ENCODE measurements around the gene CTDSPL.

- TF ChIP-seq ZNF549 (CRISPR knock-in tag; IDR thresholded peaks at IDR 0.05) (no peak), JUN (CRISPR knock-in tag; IDR thresholded peaks at IDR 0.05) (no peak), SIN3A (IDR thresholded peaks at IDR 0.05; ENCODE audit: borderline replicate concordance, low read depth, low read length) (no peak), ZNF263 (CRISPR knock-in tag; IDR thresholded peaks at IDR 0.05) (no peak), CTCF (CRISPR knock-in tag; IDR thresholded peaks at IDR 0.05) (no peak), U2AF2 (IDR thresholded peaks at IDR 0.05; ENCODE audit: low read depth, low read length) (no peak), CSRNP1 (CRISPR knock-in tag; IDR thresholded peaks at IDR 0.05) (no peak), ZBTB7A (CRISPR knock-in tag; IDR thresholded peaks at IDR 0.05) (no peak), ZNF639 (CRISPR knock-in tag; conservative IDR thresholded peaks at IDR 0.05) (no peak)
- TF ChIP-seq, protein P1, sequence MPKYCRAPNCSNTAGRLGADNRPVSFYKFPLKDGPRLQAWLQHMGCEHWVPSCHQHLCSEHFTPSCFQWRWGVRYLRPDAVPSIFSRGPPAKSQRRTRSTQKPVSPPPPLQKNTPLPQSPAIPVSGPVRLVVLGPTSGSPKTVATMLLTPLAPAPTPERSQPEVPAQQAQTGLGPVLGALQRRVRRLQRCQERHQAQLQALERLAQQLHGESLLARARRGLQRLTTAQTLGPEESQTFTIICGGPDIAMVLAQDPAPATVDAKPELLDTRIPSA (CRISPR knock-in tag; IDR thresholded peaks at IDR 0.05; ENCODE audit: borderline replicate concordance) = no peak
- TF ChIP-seq, protein P2, sequence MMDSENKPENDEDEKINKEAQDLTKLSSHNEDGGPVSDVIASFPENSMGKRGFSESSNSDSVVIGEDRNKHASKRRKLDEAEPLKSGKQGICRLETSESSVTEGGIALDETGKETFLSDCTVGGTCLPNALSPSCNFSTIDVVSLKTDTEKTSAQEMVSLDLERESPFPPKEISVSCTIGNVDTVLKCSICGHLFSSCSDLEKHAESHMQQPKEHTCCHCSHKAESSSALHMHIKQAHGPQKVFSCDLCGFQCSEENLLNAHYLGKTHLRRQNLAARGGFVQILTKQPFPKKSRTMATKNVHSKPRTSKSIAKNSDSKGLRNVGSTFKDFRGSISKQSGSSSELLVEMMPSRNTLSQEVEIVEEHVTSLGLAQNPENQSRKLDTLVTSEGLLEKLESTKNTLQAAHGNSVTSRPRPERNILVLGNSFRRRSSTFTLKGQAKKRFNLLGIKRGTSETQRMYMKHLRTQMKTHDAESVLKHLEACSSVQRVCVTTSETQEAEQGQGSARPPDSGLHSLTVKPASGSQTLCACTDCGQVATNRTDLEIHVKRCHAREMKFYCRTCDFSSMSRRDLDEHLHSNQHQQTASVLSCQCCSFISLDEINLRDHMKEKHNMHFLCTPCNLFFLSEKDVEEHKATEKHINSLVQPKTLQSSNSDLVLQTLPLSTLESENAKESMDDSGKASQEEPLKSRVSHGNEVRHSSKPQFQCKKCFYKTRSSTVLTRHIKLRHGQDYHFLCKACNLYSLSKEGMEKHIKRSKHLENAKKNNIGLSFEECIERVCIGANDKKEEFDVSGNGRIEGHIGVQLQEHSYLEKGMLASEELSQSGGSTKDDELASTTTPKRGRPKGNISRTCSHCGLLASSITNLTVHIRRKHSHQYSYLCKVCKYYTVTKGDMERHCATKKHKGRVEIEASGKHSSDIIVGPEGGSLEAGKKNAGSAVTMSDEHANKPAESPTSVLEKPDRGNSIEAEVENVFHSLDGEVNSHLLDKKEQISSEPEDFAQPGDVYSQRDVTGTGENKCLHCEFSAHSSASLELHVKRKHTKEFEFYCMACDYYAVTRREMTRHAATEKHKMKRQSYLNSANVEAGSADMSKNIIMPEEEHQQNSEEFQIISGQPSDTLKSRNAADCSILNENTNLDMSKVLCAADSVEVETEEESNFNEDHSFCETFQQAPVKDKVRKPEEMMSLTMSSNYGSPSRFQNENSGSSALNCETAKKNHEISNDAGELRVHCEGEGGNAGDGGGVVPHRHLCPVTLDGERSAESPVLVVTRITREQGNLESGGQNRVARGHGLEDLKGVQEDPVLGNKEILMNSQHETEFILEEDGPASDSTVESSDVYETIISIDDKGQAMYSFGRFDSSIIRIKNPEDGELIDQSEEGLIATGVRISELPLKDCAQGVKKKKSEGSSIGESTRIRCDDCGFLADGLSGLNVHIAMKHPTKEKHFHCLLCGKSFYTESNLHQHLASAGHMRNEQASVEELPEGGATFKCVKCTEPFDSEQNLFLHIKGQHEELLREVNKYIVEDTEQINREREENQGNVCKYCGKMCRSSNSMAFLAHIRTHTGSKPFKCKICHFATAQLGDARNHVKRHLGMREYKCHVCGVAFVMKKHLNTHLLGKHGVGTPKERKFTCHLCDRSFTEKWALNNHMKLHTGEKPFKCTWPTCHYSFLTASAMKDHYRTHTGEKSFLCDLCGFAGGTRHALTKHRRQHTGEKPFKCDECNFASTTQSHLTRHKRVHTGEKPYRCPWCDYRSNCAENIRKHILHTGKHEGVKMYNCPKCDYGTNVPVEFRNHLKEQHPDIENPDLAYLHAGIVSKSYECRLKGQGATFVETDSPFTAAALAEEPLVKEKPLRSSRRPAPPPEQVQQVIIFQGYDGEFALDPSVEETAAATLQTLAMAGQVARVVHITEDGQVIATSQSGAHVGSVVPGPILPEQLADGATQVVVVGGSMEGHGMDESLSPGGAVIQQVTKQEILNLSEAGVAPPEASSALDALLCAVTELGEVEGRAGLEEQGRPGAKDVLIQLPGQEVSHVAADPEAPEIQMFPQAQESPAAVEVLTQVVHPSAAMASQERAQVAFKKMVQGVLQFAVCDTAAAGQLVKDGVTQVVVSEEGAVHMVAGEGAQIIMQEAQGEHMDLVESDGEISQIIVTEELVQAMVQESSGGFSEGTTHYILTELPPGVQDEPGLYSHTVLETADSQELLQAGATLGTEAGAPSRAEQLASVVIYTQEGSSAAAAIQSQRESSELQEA (CRISPR knock-in tag; IDR thresholded peaks at IDR 0.05; ENCODE audit: not compliant biosample characterization) = no peak
- TF ChIP-seq, protein P3, sequence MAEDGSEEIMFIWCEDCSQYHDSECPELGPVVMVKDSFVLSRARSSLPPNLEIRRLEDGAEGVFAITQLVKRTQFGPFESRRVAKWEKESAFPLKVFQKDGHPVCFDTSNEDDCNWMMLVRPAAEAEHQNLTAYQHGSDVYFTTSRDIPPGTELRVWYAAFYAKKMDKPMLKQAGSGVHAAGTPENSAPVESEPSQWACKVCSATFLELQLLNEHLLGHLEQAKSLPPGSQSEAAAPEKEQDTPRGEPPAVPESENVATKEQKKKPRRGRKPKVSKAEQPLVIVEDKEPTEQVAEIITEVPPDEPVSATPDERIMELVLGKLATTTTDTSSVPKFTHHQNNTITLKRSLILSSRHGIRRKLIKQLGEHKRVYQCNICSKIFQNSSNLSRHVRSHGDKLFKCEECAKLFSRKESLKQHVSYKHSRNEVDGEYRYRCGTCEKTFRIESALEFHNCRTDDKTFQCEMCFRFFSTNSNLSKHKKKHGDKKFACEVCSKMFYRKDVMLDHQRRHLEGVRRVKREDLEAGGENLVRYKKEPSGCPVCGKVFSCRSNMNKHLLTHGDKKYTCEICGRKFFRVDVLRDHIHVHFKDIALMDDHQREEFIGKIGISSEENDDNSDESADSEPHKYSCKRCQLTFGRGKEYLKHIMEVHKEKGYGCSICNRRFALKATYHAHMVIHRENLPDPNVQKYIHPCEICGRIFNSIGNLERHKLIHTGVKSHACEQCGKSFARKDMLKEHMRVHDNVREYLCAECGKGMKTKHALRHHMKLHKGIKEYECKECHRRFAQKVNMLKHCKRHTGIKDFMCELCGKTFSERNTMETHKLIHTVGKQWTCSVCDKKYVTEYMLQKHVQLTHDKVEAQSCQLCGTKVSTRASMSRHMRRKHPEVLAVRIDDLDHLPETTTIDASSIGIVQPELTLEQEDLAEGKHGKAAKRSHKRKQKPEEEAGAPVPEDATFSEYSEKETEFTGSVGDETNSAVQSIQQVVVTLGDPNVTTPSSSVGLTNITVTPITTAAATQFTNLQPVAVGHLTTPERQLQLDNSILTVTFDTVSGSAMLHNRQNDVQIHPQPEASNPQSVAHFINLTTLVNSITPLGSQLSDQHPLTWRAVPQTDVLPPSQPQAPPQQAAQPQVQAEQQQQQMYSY (CRISPR knock-in tag; IDR thresholded peaks at IDR 0.05) = no peak
Observed at GRCh38 chr3:37952564-37952963, 90.9 kb downstream of the CTDSPL start.

Measured in HepG2 (cell line).